ENCODE results near the gene GMDS. TPM values are rescaled to one million over a fixed set of nuclear protein-coding genes. Genes with fewer than 3 reads are reported as not detected.
A peak's percentile ranks its signal among the peaks of the same experiment; 100 is the strongest.

The GMDS gene
- total and polyA plus RNA-seq, 5 donors, result 8.1 to 13.5 (median 12.6) TPM

DNA sequence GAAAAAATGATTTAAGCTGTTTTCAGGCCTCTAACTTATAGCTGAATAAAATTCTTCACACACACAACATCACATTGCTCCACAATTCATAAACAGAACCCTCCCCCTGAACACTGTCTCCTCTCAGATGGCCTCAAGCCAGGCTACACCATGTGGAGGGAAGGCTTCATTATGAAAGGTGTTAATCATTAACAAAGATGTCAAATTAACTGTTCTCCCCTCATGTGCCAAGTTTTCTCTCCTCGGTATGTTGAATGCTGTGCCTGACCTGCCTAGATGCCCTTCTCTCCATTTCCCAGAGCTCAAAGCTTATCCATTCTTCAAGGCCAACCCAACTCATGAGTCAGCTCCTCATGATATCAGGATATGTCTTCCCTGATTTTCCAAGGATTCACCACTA is 210.4 kb downstream of the GMDS start:
- Histone ChIP-seq H3K4me3 (ENCODE audit: low read length) (no peak overlapping the region), H3K4me1 (ENCODE audit: control insufficient read depth, insufficient read depth, low read length) (no peaks in the 10 kb centered on the region), H3K27ac (ENCODE audit: low read length) (no peak overlapping the region), H3K27me3 (ENCODE audit: control insufficient read depth, insufficient read depth) (no peaks in the 10 kb centered on the region), H3K9me3 (ENCODE audit: control insufficient read depth, low read length) (no peaks in the 10 kb centered on the region)
- no peak for ATAC-seq
- 85% methylated on average over 1 of the region's 1 CpG for WGBS
- no peak for DNase-seq
- intact Hi-C loops (cut with DNase I), result no loop called here

DNA sequence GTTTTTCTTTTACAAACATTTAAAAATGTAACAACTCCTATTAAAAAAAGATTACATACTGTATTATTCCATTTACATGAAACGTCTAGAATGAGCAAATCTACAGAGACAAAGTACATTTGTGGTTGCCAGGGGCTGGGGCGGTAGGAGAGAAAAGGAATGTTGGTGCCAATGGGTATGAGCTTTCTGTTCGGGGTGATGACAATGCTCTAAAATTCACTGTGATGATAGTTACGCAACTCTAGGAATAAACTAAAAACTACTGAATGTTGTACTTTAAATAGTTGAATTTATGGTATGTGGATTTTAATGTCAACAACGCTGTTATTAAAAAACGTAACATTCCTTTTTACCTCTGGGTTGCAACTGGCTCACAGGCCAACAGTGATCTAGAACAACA is 211.1 kb downstream of the GMDS start:
- Histone ChIP-seq H3K9me3 (ENCODE audit: control insufficient read depth, low read length) (no peaks in the 10 kb centered on the region), H3K27me3 (ENCODE audit: control insufficient read depth, insufficient read depth) (no peaks in the 10 kb centered on the region), H3K4me1 (ENCODE audit: control insufficient read depth, insufficient read depth, low read length) (no peaks in the 10 kb centered on the region), H3K4me3 (ENCODE audit: low read length) (no peak overlapping the region), H3K27ac (ENCODE audit: low read length) (no peak overlapping the region)
- WGBS, result 82% methylated on average over 6 of the region's 6 CpGs
- DNase-seq, result no peak
- no peak for ATAC-seq
- intact Hi-C loops (cut with DNase I), result no loop called here

DNA sequence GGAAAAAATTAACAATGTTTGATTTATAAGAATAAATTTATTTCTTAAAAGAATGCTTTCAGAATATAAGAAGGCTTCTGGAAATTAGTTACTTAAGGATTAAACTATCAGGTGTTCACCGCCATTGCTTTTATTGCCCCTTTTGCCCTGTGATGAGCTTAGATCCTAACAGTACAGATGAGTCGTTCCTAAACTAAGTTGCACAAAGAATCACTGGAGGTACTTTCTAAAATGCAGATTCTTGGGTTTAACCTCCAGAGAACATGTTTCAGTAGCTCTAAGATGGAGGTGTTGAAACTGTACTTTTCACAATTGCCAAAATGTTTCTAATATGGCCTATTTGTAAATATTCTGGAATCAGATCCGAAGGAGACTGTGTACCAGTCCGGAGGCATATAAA is 211.9 kb downstream of the GMDS start:
- H3K27ac ChIP-seq (ENCODE audit: low read length), result no peak overlapping the region
- no peaks in the 10 kb centered on the region for H3K27me3 ChIP-seq (ENCODE audit: control insufficient read depth, insufficient read depth)
- no peaks in the 10 kb centered on the region for H3K4me1 ChIP-seq (ENCODE audit: control insufficient read depth, insufficient read depth, low read length)
- no peaks in the 10 kb centered on the region for H3K9me3 ChIP-seq (ENCODE audit: control insufficient read depth, low read length)
- DNase-seq (no peak), ATAC-seq (no peak)
- no peak overlapping the region for H3K4me3 ChIP-seq (ENCODE audit: low read length)
- 97% methylated on average over 4 of the region's 4 CpGs for WGBS
- intact Hi-C loops (cut with DNase I), result no loop called here

- no peak overlapping the region for H3K4me3 ChIP-seq (ENCODE audit: low read length)
- no peak for ATAC-seq
- no peak overlapping the region for H3K27ac ChIP-seq (ENCODE audit: low read length)
- whole genome bisulfite sequencing, result 97% methylated on average over 7 of the region's 7 CpGs
- H3K4me1 ChIP-seq (ENCODE audit: control insufficient read depth, insufficient read depth, low read length), result no peaks in the 10 kb centered on the region
- no peak for DNase-seq
- H3K9me3 ChIP-seq (ENCODE audit: control insufficient read depth, low read length), result no peaks in the 10 kb centered on the region
- H3K27me3 ChIP-seq (ENCODE audit: control insufficient read depth, insufficient read depth), result no peaks in the 10 kb centered on the region
- intact Hi-C loops (cut with DNase I), result no loop called here
These were observed 214.6 kb downstream of the GMDS start for GRCh38 chr6:2030682-2031244.

DNA sequence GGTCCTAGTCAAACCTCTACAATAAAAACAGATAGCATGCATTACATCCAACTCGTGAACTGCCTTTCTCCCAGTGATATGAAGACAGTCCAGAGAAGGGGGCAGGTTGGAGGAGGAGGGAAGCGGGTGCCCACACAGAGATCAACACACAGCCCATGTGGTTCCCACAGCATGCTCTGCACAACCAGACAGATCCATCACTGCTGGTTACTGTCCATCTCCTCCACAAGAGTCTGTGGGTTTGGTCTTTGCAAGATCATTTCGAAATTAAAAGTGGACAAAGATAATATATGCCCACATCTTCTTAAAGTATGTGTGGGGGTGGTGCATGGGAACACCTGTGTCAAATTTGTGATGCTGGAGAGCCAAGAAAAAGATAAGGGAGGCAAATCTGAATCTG is 215.5 kb downstream of the GMDS start:
- WGBS, result 90% methylated on average over 3 of the region's 3 CpGs

DNA sequence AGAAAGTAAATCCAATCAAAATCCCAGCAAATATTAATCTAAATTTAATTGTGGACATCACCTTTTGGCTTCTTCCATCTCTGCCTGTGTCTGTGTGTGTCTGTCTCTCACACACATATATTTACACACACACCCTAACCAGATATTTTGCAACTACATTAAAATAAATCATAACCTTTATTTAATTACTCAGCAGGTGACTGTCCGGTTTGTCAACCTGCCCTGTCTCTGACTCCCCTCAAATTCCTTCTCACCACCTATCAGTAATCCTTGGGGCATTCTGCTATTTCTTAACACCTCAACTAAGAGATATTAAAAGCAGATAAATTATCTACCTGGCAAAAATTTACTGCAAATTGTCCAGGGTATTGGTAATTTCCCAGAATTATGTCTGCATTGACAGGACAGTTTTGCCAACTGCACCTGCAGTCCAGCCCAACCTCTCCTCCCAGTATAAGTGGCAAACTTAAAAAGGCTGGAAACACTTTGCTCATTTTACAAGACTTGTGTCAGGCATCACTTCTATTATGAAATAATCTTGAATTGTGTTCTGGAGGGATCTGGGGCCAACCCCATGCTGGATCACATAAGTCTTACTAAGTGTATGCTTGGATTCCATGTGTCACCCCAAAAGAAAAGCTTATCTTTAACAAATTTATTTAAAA is 216.1 kb downstream of the GMDS start:
- Histone ChIP-seq H3K4me3 (ENCODE audit: low read length) (no peak overlapping the region), H3K9me3 (ENCODE audit: control insufficient read depth, low read length) (no peaks in the 10 kb centered on the region), H3K27ac (ENCODE audit: low read length) (no peak overlapping the region), H3K4me1 (ENCODE audit: control insufficient read depth, insufficient read depth, low read length) (no peaks in the 10 kb centered on the region), H3K27me3 (ENCODE audit: control insufficient read depth, insufficient read depth) (no peaks in the 10 kb centered on the region)
- DNase-seq (no peak), ATAC-seq (no peak)
- intact Hi-C loops (cut with DNase I), result no loop called here
- 96% methylated on average over 1 of the region's 1 CpG for WGBS

More for the DNA sequence above, 215.5 kb downstream of the GMDS start:
- Histone ChIP-seq H3K4me1 (ENCODE audit: control insufficient read depth, insufficient read depth, low read length) (no peaks in the 10 kb centered on the region), H3K9me3 (ENCODE audit: control insufficient read depth, low read length) (no peaks in the 10 kb centered on the region), H3K27ac (ENCODE audit: low read length) (no peak overlapping the region), H3K4me3 (ENCODE audit: low read length) (no peak overlapping the region), H3K27me3 (ENCODE audit: control insufficient read depth, insufficient read depth) (no peaks in the 10 kb centered on the region)
- DNase-seq, result no peak
- no peak for ATAC-seq
- intact Hi-C loops (cut with DNase I), result no loop called here

GRCh38 chr6:2028457-2029038 is 216.9 kb downstream of the GMDS start:
- ATAC-seq, result peak in 1 of 2 donors; percentile 59

GRCh38 chr6:2026133-2026532 is 219.3 kb downstream of the GMDS start:
- WGBS, result 84% methylated on average over 7 of the region's 7 CpGs
- Histone ChIP-seq H3K9me3 (ENCODE audit: control insufficient read depth, low read length) (no peaks in the 10 kb centered on the region), H3K4me1 (ENCODE audit: control insufficient read depth, insufficient read depth, low read length) (peaks cover 2% of the 10 kb centered on the region), H3K27ac (ENCODE audit: low read length) (no peak overlapping the region), H3K4me3 (ENCODE audit: low read length) (no peak overlapping the region), H3K27me3 (ENCODE audit: control insufficient read depth, insufficient read depth) (no peaks in the 10 kb centered on the region)
- intact Hi-C loops (cut with DNase I), result no loop called here
- no peak for ATAC-seq
- no peak for DNase-seq

More at GRCh38 chr6:2028457-2029038, 216.9 kb downstream of the GMDS start:
- Histone ChIP-seq H3K9me3 (ENCODE audit: control insufficient read depth, low read length) (no peaks in the 10 kb centered on the region), H3K27me3 (ENCODE audit: control insufficient read depth, insufficient read depth) (no peaks in the 10 kb centered on the region), H3K27ac (ENCODE audit: low read length) (no peak overlapping the region), H3K4me3 (ENCODE audit: low read length) (no peak overlapping the region), H3K4me1 (ENCODE audit: control insufficient read depth, insufficient read depth, low read length) (no peaks in the 10 kb centered on the region)
- 45% methylated on average over 6 of the region's 6 CpGs for WGBS
- intact Hi-C loops (cut with DNase I), result no loop called here
- no peak for DNase-seq

DNA sequence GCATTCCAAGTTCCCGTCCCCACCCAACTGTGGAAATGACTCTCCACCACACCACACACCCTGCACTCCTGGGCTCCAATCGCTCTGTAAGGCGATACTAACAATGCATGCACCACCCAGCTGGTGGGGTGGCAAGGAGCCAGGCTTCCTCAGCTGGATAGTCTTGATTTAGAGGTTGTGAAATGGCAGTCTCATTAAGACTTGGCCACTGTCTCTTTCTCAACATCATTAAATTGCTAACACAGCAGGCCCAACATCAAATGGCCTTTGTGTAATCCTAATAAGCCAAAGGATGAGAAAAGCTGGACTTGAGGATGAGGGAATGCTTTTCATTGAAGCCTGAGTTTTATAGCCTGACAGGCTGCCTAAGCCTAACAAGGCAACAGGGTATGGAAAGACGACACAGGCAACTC is 223.7 kb downstream of the GMDS start:
- H3K27ac ChIP-seq (ENCODE audit: low read length), result no peak overlapping the region
- H3K4me1 ChIP-seq (ENCODE audit: control insufficient read depth, insufficient read depth, low read length), result peaks cover 2% of the 10 kb centered on the region
- H3K9me3 ChIP-seq (ENCODE audit: control insufficient read depth, low read length), result no peaks in the 10 kb centered on the region
- H3K4me3 ChIP-seq (ENCODE audit: low read length), result no peak overlapping the region
- H3K27me3 ChIP-seq (ENCODE audit: control insufficient read depth, insufficient read depth), result no peaks in the 10 kb centered on the region
- 54% methylated on average over 4 of the region's 4 CpGs for WGBS
- intact Hi-C loops (cut with DNase I), result no loop called here
- ATAC-seq (peak; percentile 86 to 99), DNase-seq (peak; percentile 83 to 90 (median 84))

DNA sequence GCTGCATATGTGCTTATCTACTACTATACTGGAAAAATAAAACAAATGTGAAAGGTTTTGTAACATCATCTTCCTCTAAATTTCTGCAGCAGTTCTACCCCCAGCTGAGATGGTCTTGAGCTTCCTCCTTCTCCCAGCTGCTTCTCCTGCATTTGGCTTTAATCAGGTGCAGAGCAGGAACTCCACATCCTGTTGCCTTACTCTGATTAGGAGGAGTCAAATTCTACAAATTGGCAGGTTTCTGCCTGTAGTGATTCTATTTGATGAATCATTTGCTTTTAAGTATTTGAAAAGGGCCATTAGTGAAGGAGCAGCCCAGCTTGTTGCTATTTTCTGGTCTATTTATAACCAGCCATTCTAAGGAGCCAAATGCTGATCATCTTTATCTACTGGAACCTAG is 224.5 kb downstream of the GMDS start:
- intact Hi-C loops (cut with DNase I), result no loop called here
- peak in 1 of 2 donors; percentile 72 for ATAC-seq
- H3K27me3 ChIP-seq (ENCODE audit: control insufficient read depth, insufficient read depth), result no peaks in the 10 kb centered on the region

DNA sequence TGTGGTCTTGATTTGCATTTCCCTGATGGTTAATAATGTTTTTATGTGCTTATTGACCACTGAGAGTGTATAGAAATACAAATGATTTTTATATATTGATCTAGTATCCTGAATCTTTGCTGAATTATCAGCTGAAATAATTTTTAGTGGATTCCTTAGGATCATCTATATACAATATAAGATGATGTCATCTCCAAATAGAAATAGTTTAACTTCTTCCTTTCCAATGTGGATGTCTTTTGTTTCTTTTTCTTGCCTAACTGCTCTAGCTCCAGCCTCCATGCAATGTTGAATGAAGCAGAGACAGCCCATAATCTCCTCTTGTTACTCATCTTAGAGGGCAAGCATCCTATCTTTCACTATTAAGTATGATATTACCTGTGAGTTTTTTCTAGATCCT is 226.4 kb downstream of the GMDS start:
- Histone ChIP-seq H3K27me3 (ENCODE audit: control insufficient read depth, insufficient read depth) (no peaks in the 10 kb centered on the region), H3K4me3 (ENCODE audit: low read length) (no peak overlapping the region), H3K27ac (ENCODE audit: low read length) (no peak overlapping the region), H3K4me1 (ENCODE audit: control insufficient read depth, insufficient read depth, low read length) (peaks cover 2% of the 10 kb centered on the region), H3K9me3 (ENCODE audit: control insufficient read depth, low read length) (no peaks in the 10 kb centered on the region)
- intact Hi-C loops (cut with DNase I), result no loop called here
- ATAC-seq (no peak), DNase-seq (no peak)

More for the DNA sequence above, 224.5 kb downstream of the GMDS start:
- H3K27ac ChIP-seq (ENCODE audit: low read length), result no peak overlapping the region
- no peak for DNase-seq
- H3K4me3 ChIP-seq (ENCODE audit: low read length), result no peak overlapping the region
- H3K9me3 ChIP-seq (ENCODE audit: control insufficient read depth, low read length), result no peaks in the 10 kb centered on the region
- peaks cover 2% of the 10 kb centered on the region for H3K4me1 ChIP-seq (ENCODE audit: control insufficient read depth, insufficient read depth, low read length)
